ENCODE measurements around the gene CREB1.

DNA sequence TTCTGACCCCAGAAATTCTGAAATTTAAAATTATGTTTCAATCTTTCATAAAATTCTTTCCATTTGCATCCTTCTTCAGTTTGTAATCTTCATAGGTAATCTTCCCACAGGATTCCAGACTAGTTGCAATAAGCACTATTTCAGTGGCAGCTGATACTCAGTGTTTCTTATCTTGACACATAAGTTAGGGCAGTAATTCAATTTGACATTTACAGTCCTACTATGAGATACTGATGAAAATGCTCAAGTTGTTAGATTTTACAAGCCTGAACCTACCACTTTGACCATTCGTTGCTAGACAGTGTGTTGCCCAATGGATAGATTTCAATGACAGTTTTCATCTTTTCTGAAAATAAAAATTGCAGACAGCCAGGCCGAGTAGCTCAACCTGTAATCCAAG lies 85.1 kb downstream of the CREB1 start:
- TF ChIP-seq, protein P1, sequence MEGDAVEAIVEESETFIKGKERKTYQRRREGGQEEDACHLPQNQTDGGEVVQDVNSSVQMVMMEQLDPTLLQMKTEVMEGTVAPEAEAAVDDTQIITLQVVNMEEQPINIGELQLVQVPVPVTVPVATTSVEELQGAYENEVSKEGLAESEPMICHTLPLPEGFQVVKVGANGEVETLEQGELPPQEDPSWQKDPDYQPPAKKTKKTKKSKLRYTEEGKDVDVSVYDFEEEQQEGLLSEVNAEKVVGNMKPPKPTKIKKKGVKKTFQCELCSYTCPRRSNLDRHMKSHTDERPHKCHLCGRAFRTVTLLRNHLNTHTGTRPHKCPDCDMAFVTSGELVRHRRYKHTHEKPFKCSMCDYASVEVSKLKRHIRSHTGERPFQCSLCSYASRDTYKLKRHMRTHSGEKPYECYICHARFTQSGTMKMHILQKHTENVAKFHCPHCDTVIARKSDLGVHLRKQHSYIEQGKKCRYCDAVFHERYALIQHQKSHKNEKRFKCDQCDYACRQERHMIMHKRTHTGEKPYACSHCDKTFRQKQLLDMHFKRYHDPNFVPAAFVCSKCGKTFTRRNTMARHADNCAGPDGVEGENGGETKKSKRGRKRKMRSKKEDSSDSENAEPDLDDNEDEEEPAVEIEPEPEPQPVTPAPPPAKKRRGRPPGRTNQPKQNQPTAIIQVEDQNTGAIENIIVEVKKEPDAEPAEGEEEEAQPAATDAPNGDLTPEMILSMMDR (IDR thresholded peaks at IDR 0.05), result no peak
- TF ChIP-seq POLR2A (IDR thresholded peaks at IDR 0.05), result no peak
